SIG-M5 (cell line): ENCODE measurements around the gene NPC1.
"Not testable (repeated sequence)": the region's sequence is repeated elsewhere in the genome, so short reads cannot be mapped to it uniquely, and the experiment has no call there.

Experiments
- DNase-seq: peaks from one replicate; lab custom pipeline; 2025; lab: John Stamatoyannopoulos, UW

The NPC1 gene

GRCh38 chr18:23523429-23524212, 62.7 kb downstream of the NPC1 start:
- DNase-seq: no peak

- no peak for DNase-seq
Measured at GRCh38 chr18:23521907-23522306, 64.4 kb downstream of the NPC1 start.

- DNase-seq: no peak
Measured at GRCh38 chr18:23521271-23521670, 65.0 kb downstream of the NPC1 start.

GRCh38 chr18:23519734-23520133, 66.6 kb downstream of the NPC1 start:
- no peak for DNase-seq

- DNase-seq: no peak
Measured at GRCh38 chr18:23515911-23516546, 70.3 kb downstream of the NPC1 start.

- DNase-seq: no peak
Measured at GRCh38 chr18:23512641-23513040, 73.7 kb downstream of the NPC1 start.

GRCh38 chr18:23512216-23512615, 74.1 kb downstream of the NPC1 start:
- DNase-seq: not testable (repeated sequence)

- not testable (repeated sequence) for DNase-seq
Measured at GRCh38 chr18:23510923-23511322, 75.4 kb downstream of the NPC1 start.

GRCh38 chr18:23506393-23506792, 79.9 kb downstream of the NPC1 start:
- DNase-seq: no peak

GRCh38 chr18:23504720-23505119, 81.6 kb downstream of the NPC1 start:
- DNase-seq: no peak

- DNase-seq: no peak
Measured at GRCh38 chr18:23503963-23504344, 82.4 kb downstream of the NPC1 start.

- no peak for DNase-seq
Measured at GRCh38 chr18:23503038-23503962, 83.0 kb downstream of the NPC1 start, which contains the start of gene RMC1. RMC1 (plus strand) TSS chr18:23503511; CDS start chr18:23503619, 108 bp downstream.

GRCh38 chr18:23502516-23503037, 83.7 kb downstream of the NPC1 start:
- DNase-seq: no peak

- DNase-seq: no peak
Measured at GRCh38 chr18:23501626-23502025, 84.7 kb downstream of the NPC1 start.

GRCh38 chr18:23499291-23499781, 87.0 kb downstream of the NPC1 start:
- no peak for DNase-seq

- peak; percentile 7 for DNase-seq
Measured at GRCh38 chr18:23498877-23499276, 87.4 kb downstream of the NPC1 start.

GRCh38 chr18:23498117-23498516, 88.2 kb downstream of the NPC1 start:
- no peak for DNase-seq

- DNase-seq: no peak
Measured at GRCh38 chr18:23495723-23496440, 90.4 kb downstream of the NPC1 start.

GRCh38 chr18:23494992-23495391, 91.3 kb downstream of the NPC1 start:
- DNase-seq: no peak

- no peak for DNase-seq
Measured at GRCh38 chr18:23493654-23494053, 92.7 kb downstream of the NPC1 start.

- not testable (repeated sequence) for DNase-seq
Measured at GRCh38 chr18:23489586-23489985, 96.7 kb downstream of the NPC1 start.
